ENCODE data around the gene AP1G1.

DNA sequence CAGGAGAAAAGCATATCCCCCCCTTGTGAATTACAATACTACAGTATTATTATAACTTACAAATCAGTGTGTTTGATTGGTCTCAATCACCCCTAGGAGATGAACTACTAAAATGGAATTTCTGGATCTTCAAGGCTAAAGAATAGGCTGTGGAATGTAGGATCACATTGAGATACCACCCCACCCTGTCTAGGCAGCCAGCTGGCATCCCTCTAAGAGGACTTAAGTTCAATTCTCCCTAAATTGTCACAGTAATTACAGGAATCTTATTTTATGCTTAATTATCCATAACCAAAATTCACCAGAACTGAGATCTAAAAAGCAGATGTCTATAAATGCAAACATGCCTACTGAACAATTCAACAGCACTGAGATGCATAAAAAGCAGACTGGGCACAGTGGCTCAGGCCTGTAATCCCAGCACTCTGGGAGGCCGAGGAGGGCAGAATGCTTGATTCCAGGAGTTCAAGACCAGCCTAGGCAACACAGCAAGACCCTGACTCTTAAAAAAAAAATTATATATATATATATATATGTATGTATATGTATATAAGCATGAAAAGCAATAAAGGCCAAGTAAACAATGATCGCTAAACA, 12.0 kb downstream of the AP1G1 start:
- TF ChIP-seq POLR2A (IDR thresholded peaks at IDR 0.05): no peak
- TF ChIP-seq, protein P1, sequence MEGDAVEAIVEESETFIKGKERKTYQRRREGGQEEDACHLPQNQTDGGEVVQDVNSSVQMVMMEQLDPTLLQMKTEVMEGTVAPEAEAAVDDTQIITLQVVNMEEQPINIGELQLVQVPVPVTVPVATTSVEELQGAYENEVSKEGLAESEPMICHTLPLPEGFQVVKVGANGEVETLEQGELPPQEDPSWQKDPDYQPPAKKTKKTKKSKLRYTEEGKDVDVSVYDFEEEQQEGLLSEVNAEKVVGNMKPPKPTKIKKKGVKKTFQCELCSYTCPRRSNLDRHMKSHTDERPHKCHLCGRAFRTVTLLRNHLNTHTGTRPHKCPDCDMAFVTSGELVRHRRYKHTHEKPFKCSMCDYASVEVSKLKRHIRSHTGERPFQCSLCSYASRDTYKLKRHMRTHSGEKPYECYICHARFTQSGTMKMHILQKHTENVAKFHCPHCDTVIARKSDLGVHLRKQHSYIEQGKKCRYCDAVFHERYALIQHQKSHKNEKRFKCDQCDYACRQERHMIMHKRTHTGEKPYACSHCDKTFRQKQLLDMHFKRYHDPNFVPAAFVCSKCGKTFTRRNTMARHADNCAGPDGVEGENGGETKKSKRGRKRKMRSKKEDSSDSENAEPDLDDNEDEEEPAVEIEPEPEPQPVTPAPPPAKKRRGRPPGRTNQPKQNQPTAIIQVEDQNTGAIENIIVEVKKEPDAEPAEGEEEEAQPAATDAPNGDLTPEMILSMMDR (IDR thresholded peaks at IDR 0.05): no peak
- no peak for TF ChIP-seq POLR2AphosphoS5 (IDR thresholded peaks at IDR 0.05)
- TF ChIP-seq EP300 (IDR thresholded peaks at IDR 0.05): no peak
